ENCODE data around the gene EFNB3. TPM values are rescaled to one million over a fixed set of nuclear protein-coding genes. Genes with fewer than 3 reads are reported as not detected.
A peak's percentile ranks its signal among the peaks of the same experiment; 100 is the strongest.

Gene EFNB3
- polyA plus RNA-seq, 1 donor = 7.4 TPM

DNA sequence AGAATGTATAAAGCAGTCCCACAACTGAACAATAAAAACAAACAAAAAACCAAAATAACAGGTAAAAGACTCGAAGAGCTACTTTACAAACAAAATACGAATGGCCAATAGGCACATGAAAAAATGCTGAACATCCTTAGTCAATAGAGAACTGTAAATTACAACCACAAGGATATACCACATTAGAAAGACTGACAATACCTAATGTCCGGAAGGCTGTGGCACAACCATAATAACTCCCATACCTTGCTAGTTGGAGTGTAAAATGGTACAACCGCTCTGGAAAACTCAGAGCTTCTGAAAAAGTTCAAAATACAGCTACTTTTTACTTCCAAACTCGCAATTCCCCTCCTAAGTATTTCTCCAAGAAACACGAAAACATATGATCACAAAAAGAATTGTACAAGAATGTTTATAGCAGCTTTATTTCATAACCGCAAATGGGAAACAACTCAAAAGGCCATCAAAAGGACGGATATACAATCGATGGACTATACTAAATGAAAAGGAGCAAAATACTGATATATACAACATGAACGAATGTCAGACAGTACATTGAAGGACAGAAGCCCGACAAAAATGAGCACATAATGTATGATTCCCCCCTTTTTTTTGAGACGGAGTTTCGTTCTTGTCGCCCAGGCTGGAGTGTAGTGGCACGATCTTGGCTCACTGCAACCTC, 20.0 kb upstream of the EFNB3 start:
- Histone ChIP-seq H3K9me3 (ENCODE audit: control insufficient read depth, low read depth, low read length) (no peaks in the 10 kb centered on the region), H3K36me3 (ENCODE audit: control insufficient read depth, insufficient read depth, low read length) (peaks cover 3% of the 10 kb centered on the region), H3K27ac (ENCODE audit: low read length) (peak overlapping the region; percentile 92), H3K4me3 (ENCODE audit: low read length) (peak overlapping the region; percentile 82), H3K27me3 (ENCODE audit: control insufficient read depth, insufficient read depth, low read length) (no peaks in the 10 kb centered on the region), H3K4me1 (ENCODE audit: control insufficient read depth, insufficient read depth, low read length) (peaks cover 15% of the 10 kb centered on the region)
- DNase-seq = peak in 1 of 2 donors; percentile 13
- WGBS (ENCODE audit: insufficient coverage, low lambda C conversion rate) = 80% methylated on average over 2 of the region's 15 CpGs

DNA sequence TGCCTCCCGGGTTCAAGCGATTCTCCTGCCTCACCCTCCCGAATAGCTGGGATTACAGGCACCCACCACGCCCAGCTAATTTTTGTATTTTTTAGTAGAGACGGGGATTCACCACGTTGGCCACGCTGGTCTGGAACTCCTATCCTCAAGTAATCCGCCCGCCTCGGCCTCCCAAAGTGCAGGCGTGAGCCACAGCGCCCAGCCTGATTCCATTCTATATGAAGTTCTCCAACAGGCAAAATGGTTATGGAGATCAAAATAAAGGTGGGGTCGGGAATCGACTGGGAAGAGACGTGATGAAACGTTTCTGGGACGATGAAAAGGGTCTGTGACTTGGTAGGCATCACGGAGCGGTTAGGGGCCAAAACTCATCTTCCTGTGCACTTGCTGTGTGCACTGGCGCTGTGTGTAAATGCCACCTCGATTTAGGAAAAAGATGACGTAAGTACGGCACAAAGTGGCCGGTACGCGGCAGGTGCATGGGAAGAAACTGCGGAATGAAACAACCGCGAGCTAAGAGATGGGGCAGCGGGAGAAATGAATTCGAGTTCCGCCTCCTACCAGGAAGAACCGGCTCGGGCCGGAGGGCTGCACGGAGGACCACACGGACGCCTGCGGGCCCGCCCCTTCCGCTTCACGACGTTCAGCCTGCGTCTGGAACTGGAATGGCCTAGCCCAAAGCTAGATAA, 19.3 kb upstream of the EFNB3 start:
- Histone ChIP-seq H3K4me1 (ENCODE audit: control insufficient read depth, insufficient read depth, low read length) (peaks cover 15% of the 10 kb centered on the region), H3K36me3 (ENCODE audit: control insufficient read depth, insufficient read depth, low read length) (peaks cover 3% of the 10 kb centered on the region), H3K27me3 (ENCODE audit: control insufficient read depth, insufficient read depth, low read length) (no peaks in the 10 kb centered on the region), H3K4me3 (ENCODE audit: low read length) (peak overlapping the region; percentile 82), H3K27ac (ENCODE audit: low read length) (peak overlapping the region; percentile 92), H3K9me3 (ENCODE audit: control insufficient read depth, low read depth, low read length) (no peaks in the 10 kb centered on the region)
- DNase-seq = peak; percentile 93 to 98
- no CpG with 5 or more reads among the region's 44 CpGs for WGBS (ENCODE audit: insufficient coverage, low lambda C conversion rate)

DNA sequence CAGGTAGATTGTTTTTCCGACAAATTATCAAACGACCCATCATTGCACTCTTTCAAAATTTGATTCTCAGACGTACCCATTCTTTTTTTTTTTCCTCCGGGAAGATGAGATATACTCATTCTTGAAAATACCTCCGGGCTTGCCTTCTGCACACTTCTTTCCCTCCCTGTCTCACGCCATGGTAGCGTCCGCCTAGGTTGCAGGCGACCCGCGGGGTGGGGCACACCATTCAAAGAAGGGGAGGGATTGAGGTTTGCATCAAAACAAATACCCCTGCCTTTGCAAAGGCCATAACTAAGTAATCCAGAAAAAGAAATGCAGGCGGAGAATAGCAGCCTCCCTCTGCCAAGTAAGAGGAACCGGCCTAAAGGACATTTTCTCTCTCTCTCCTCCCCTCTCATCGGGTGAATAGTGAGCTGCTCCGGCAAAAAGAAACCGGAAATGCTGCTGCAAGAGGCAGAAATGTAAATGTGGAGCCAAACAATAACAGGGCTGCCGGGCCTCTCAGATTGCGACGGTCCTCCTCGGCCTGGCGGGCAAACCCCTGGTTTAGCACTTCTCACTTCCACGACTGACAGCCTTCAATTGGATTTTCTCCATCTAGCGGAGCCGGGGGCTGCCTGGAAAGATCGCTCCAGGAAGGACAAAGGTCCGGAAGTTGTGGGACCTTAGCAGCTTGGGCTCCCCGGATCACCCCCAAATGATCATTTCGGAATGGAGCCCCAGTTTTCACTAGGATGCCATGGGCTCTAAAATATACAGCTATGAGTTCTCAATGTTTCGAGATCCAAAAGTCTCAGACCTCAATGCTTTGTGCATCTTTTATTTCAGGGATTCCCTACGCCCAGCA, 18.6 kb upstream of the EFNB3 start:
- peak; percentile 74 to 96 for DNase-seq
- Histone ChIP-seq H3K27ac (ENCODE audit: low read length) (peak overlapping the region; percentile 92), H3K4me1 (ENCODE audit: control insufficient read depth, insufficient read depth, low read length) (peaks cover 15% of the 10 kb centered on the region), H3K9me3 (ENCODE audit: control insufficient read depth, low read depth, low read length) (no peaks in the 10 kb centered on the region), H3K36me3 (ENCODE audit: control insufficient read depth, insufficient read depth, low read length) (peaks cover 3% of the 10 kb centered on the region), H3K4me3 (ENCODE audit: low read length) (peak overlapping the region; percentile 82), H3K27me3 (ENCODE audit: control insufficient read depth, insufficient read depth, low read length) (no peaks in the 10 kb centered on the region)
- 0% methylated on average over 2 of the region's 30 CpGs for WGBS (ENCODE audit: insufficient coverage, low lambda C conversion rate)

DNA sequence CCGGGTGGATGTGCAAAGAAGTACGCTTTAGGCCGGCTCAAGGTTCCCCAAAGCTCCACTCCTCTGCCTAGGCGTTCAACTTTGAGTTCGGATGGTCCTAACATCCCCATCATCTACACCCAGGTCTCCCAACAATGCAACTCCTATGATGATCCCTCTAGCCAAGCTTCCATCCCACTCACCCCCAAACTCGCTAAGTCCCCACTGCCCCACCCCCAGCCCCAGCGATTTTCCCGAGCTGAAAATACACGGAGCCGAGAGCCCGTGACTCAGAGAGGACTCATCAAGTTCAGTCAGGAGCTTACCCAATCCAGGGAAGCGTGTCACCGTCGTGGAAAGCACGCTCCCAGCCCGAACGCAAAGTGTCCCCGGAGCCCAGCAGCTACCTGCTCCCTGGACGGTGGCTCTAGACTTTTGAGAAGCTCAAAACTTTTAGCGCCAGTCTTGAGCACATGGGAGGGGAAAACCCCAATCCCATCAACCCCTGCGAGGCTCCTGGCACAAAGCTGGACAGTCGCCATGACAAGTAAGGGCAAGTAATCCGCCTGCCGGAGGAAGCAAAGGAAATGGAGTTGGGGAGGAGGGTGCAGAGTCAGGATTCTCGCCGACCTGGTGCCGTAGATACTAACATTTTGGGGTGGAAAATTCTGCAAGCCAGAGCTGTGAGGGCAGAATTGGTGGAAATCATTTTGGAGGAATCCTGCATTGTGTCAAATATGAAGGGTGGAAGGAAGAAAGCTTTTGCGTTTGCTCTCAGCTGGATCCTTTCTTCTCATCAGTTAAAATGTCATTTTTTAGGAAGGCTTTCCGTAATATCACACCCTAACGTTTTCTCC, 17.7 kb upstream of the EFNB3 start, which contains the start of gene TP53:
Gene TP53, minus strand, starts transcription at position 419 of the 836 bp plus-strand sequence. CDS start 10,896 bp downstream, outside the sequence.
- Histone ChIP-seq H3K27me3 (ENCODE audit: control insufficient read depth, insufficient read depth, low read length) (no peaks in the 10 kb centered on the region), H3K4me3 (ENCODE audit: low read length) (peak within 1 kb of the TSS; percentile 82), H3K4me1 (ENCODE audit: control insufficient read depth, insufficient read depth, low read length) (peaks cover 15% of the 10 kb centered on the region), H3K36me3 (ENCODE audit: control insufficient read depth, insufficient read depth, low read length) (peaks cover 3% of the 10 kb centered on the region), H3K27ac (ENCODE audit: low read length) (peak within 1 kb of the TSS; percentile 92), H3K9me3 (ENCODE audit: control insufficient read depth, low read depth, low read length) (no peaks in the 10 kb centered on the region)
- peak; percentile 88 to 93 for DNase-seq
- 0% methylated on average over 2 of the region's 30 CpGs for WGBS (ENCODE audit: insufficient coverage, low lambda C conversion rate)

DNA sequence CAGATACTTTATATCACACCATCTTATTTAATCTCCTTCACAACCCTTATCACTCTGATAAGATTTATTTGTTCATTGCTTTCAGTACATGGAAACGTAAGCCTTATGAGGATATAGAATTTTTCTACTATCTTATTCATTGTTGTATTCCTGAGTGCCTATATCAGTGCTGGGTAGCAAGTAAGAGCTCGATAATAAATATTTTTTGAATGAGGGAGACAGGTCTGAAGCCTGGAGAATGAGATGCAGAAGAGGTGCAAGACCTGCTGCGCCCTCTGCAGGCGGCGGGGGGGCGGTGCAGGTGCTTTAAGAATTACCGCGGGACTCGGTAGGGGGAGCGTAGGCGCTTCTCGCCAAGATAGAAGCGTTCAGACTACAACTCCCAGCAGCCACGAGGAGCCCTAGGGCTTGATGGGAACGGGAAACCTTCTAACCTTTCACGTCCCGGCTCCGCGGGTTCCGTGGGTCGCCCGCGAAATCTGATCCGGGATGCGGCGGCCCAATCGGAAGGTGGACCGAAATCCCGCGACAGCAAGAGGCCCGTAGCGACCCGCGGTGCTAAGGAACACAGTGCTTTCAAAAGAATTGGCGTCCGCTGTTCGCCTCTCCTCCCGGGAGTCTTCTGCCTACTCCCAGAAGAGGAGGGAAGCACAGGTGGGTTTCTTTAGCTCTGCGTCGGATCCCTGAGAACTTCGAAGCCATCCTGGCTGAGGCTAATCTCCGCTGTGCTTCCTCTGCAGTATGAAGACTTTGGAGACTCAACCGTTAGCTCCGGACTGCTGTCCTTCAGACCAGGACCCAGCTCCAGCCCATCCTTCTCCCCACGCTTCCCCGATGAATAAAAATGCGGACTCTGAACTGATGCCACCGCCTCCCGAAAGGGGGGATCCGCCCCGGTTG, 16.8 kb upstream of the EFNB3 start, which contains the start of gene WRAP53:
Gene WRAP53, plus strand, starts transcription at position 570 of the 900 bp plus-strand sequence. Its CDS starts 172 bp downstream, at position 742.
- H3K27me3 ChIP-seq (ENCODE audit: control insufficient read depth, insufficient read depth, low read length) = no peaks in the 10 kb centered on the region
- peaks cover 15% of the 10 kb centered on the region for H3K4me1 ChIP-seq (ENCODE audit: control insufficient read depth, insufficient read depth, low read length)
- peak within 1 kb of the TSS; percentile 82 for H3K4me3 ChIP-seq (ENCODE audit: low read length)
- H3K36me3 ChIP-seq (ENCODE audit: control insufficient read depth, insufficient read depth, low read length) = peaks cover 5% of the 10 kb centered on the region
- no peaks in the 10 kb centered on the region for H3K9me3 ChIP-seq (ENCODE audit: control insufficient read depth, low read depth, low read length)
- DNase-seq = peak; percentile 97 to 98
- peak within 1 kb of the TSS; percentile 92 for H3K27ac ChIP-seq (ENCODE audit: low read length)
- 0% methylated on average over 1 of the region's 51 CpGs for WGBS (ENCODE audit: insufficient coverage, low lambda C conversion rate)

DNA sequence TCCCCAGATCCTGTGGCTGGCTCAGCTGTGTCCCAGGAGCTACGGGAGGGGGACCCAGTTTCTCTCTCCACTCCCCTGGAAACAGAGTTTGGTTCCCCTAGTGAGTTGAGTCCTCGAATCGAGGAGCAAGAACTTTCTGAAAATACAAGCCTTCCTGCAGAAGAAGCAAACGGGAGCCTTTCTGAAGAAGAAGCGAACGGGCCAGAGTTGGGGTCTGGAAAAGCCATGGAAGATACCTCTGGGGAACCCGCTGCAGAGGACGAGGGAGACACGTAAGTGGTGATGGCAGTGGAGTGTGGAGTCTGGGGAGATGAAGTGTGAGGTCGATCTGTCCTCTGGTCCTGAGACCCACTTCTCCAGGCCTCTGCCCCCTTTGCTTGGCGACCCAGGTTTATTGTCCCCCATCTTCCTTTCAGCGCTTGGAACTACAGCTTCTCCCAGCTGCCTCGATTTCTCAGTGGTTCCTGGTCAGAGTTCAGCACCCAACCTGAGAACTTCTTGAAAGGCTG, 16.1 kb upstream of the EFNB3 start:
- WGBS (ENCODE audit: insufficient coverage, low lambda C conversion rate) = no CpG with 5 or more reads among the region's 13 CpGs
- H3K36me3 ChIP-seq (ENCODE audit: control insufficient read depth, insufficient read depth, low read length) = peaks cover 3% of the 10 kb centered on the region
- peak overlapping the region; percentile 2 for H3K27ac ChIP-seq (ENCODE audit: low read length)
- H3K27me3 ChIP-seq (ENCODE audit: control insufficient read depth, insufficient read depth, low read length) = no peaks in the 10 kb centered on the region
- H3K9me3 ChIP-seq (ENCODE audit: control insufficient read depth, low read depth, low read length) = no peaks in the 10 kb centered on the region
- peak overlapping the region; percentile 68 for H3K4me3 ChIP-seq (ENCODE audit: low read length)
- peaks cover 15% of the 10 kb centered on the region for H3K4me1 ChIP-seq (ENCODE audit: control insufficient read depth, insufficient read depth, low read length)
- DNase-seq = no peak

DNA sequence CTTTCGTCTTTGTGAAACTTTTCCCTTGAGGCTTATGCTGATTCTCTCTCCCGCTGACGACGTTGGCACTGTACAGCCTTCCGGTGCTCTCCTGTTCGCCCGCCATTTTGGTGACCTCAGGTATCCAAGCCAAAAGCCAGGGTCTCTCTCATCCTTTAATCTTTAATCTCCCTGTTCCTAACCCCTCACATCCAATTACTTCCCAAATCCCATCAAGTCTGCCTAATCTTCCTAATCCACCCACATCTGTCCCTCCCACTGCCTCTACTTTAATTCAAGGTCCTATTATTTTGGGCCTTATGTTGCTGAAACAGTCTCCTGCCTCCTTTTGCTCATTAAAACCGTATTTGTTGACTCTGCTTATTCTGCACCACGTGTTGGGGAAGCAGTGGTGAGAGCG, 9.4 kb upstream of the EFNB3 start:
- no peak for DNase-seq
- Histone ChIP-seq H3K4me1 (ENCODE audit: control insufficient read depth, insufficient read depth, low read length) (no peaks in the 10 kb centered on the region), H3K4me3 (ENCODE audit: low read length) (no peak overlapping the region), H3K27me3 (ENCODE audit: control insufficient read depth, insufficient read depth, low read length) (no peaks in the 10 kb centered on the region), H3K27ac (ENCODE audit: low read length) (no peak overlapping the region), H3K36me3 (ENCODE audit: control insufficient read depth, insufficient read depth, low read length) (peaks cover 4% of the 10 kb centered on the region), H3K9me3 (ENCODE audit: control insufficient read depth, low read depth, low read length) (no peaks in the 10 kb centered on the region)
- 94% methylated on average over 3 of the region's 10 CpGs for WGBS (ENCODE audit: insufficient coverage, low lambda C conversion rate)

DNA sequence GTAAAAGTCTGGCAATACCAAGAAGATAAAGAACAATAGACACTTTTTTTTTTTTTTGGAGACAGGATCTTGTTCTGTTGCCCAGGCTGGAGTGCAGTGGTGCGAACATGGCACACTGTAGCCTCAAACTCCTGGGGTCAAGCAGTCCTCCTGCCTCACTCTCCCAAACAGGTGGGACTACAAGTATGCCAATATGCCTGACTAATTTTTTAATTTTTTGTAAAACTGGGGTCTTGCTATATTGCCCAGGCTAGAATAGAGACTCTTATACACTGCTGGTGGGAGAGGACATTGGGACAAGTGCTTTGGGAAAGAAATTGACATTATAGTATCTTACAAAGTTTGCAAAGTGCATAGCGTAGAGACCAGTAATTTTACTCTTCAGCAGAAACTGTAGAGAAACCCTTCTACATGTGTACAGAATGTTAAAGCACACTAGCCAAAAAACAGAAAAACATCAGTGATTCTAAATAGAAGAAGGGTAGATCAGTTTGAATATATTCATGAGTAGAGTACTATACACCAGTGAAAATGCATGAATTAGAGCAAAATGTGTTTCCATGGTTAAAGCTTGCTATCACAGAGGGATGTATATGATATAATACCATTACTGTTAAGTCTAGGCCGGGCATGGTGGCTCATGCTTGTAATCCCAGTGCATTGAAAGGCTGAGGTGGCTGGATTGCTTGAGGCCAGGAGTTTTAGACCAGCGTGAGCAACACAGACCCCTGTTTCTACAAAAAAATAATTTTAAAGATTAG, 7.0 kb upstream of the EFNB3 start:
- no CpG with 5 or more reads among the region's 4 CpGs for WGBS (ENCODE audit: insufficient coverage, low lambda C conversion rate)
- H3K4me1 ChIP-seq (ENCODE audit: control insufficient read depth, insufficient read depth, low read length) = no peaks in the 10 kb centered on the region
- peaks cover under 1% of the 10 kb centered on the region for H3K27me3 ChIP-seq (ENCODE audit: control insufficient read depth, insufficient read depth, low read length)
- no peaks in the 10 kb centered on the region for H3K9me3 ChIP-seq (ENCODE audit: control insufficient read depth, low read depth, low read length)
- no peak overlapping the region for H3K27ac ChIP-seq (ENCODE audit: low read length)
- no peak overlapping the region for H3K4me3 ChIP-seq (ENCODE audit: low read length)
- peaks cover 17% of the 10 kb centered on the region for H3K36me3 ChIP-seq (ENCODE audit: control insufficient read depth, insufficient read depth, low read length)
- DNase-seq = no peak
